Endodermal cell (in vitro differentiated cells): ENCODE results near the gene PDK4. TPM values are rescaled to one million over a fixed set of nuclear protein-coding genes. Genes with fewer than 3 reads are reported as not detected.

Source experiments
- DNase-seq: peaks from one replicate; pipeline ENCODE4 v3.0.0-alpha.2; 2017
- H3K27ac ChIP-seq: 2 replicates; pipeline ENCODE4 v1.5.1; 2013; ENCODE audit warnings: mild to moderate bottlenecking, low read depth, low read length, moderate library complexity
- H3K27me3 ChIP-seq: 2 replicates; pipeline ENCODE4 v1.6.1; 2013; ENCODE audit warnings: mild to moderate bottlenecking, low read length, moderate library complexity; ENCODE audit not compliant: insufficient read depth, control insufficient read depth, poor library complexity, severe bottlenecking
- H3K36me3 ChIP-seq: 2 replicates; pipeline ENCODE4 v1.7.0; 2013; ENCODE audit warnings: mild to moderate bottlenecking, low read length, moderate library complexity; ENCODE audit not compliant: control insufficient read depth, insufficient read depth
- H3K4me1 ChIP-seq: one replicate; pipeline ENCODE4 v1.7.0; 2013; ENCODE audit warnings: low read length; ENCODE audit not compliant: control insufficient read depth, insufficient read depth
- H3K4me3 ChIP-seq: 2 replicates; pipeline ENCODE4 v1.5.1; 2013; ENCODE audit warnings: mild to moderate bottlenecking, low read length, moderate library complexity
- H3K9ac ChIP-seq: 2 replicates; pipeline ENCODE4 v1.6.1; 2013; ENCODE audit warnings: mild to moderate bottlenecking, low read length, moderate library complexity; ENCODE audit not compliant: poor library complexity, severe bottlenecking; ENCODE audit errors: extremely low read depth
- H3K9me3 ChIP-seq: 2 replicates; pipeline ENCODE4 v1.6.1; 2013; ENCODE audit warnings: mild to moderate bottlenecking, low read length, moderate library complexity; ENCODE audit not compliant: control insufficient read depth
- H3K27ac Mint-ChIP-seq: 2 replicates; pipeline ENCODE4 v1.8.0; 2020; ENCODE audit warnings: mixed read lengths
- H3K27me3 Mint-ChIP-seq: 2 replicates; pipeline ENCODE4 v1.8.0; 2021; ENCODE audit warnings: mild to moderate bottlenecking, mixed read lengths; ENCODE audit not compliant: insufficient read depth
- H3K36me3 Mint-ChIP-seq: 2 replicates; pipeline ENCODE4 v1.8.0; 2020; ENCODE audit warnings: low read depth, mixed read lengths
- H3K4me1 Mint-ChIP-seq: 2 replicates; pipeline ENCODE4 v1.8.0; 2020; ENCODE audit warnings: mixed read lengths
- H3K4me3 Mint-ChIP-seq: 2 replicates; pipeline ENCODE4 v1.8.0; 2020; ENCODE audit warnings: mild to moderate bottlenecking, moderate library complexity, mixed read lengths
- H3K9me3 Mint-ChIP-seq: 2 replicates; pipeline ENCODE4 v1.8.0; 2020; ENCODE audit warnings: mild to moderate bottlenecking, mixed read lengths
- WGBS, 2 experiments: methylation state at CpG; one replicate each; pipeline versions ENCODE4 v1.1.5 to v1.1.7; 2013; ENCODE audit warnings: missing lambda C conversion rate in 2 of 2, mixed read lengths in 1 of 2; ENCODE audit not compliant: insufficient coverage in 1 of 2, insufficient read length in 1 of 2; 5-methylcytosine and 5-hydroxymethylcytosine counted together
- total RNA-seq, 2 donors: library from RNA; stranded (reverse); fragmentation: NEBNext Ultra II Directional in 1 of 2; extraction: Animal tissue kit (Norgen Biotek cat#: 25700) in 1 of 2; gene quantifications; 2 replicates in 1 of 2; 3 replicates in 1 of 2; pipeline ENCODE4 v1.2.1, GENCODE V29; 2021
- TF ChIP-seq, protein P1 (sequence below): fragments of 200-600 bp; sonication (generic); conservative IDR thresholded peaks from 2 replicates; pipeline ENCODE4 v1.5.0; 2021; ENCODE audit warnings: antibody characterized with exemption, mild to moderate bottlenecking

PDK4 gene
- total RNA-seq, 2 donors from 2014 or later: 0.42 to 0.73 TPM

DNA sequence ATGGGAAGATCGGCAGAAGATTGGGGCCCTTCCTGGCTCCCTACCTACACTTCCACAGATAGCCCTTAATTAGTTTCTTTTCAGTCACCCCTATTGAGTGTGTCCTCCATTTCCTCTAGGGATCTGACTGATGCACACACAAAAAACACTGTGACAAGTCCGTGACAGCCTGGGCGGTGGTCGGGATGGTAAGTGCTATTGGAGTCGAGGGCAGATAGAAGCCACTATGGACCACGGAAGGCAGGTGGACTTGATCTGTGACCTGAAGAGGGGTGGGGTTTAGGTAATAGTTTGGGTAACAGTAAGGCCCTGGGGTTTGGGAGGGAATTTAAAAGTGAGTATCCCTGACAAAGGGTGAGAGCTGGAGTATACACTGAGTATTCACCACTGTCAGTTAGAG is 53.0 kb downstream of the PDK4 start:
- Histone ChIP-seq H3K9ac (no peak overlapping the region), H3K27ac (no peak overlapping the region), H3K4me3 (no peak overlapping the region), H3K36me3 (no peaks in the 10 kb centered on the region), H3K27me3 (peaks cover 9% of the 10 kb centered on the region), H3K4me1 (peaks cover 4% of the 10 kb centered on the region), H3K9me3 (no peaks in the 10 kb centered on the region)
- peaks cover 15% of the 10 kb centered on the region for H3K27me3 Mint-ChIP-seq
- no peak overlapping the region for H3K27ac Mint-ChIP-seq
- H3K4me1 Mint-ChIP-seq: peaks cover 14% of the 10 kb centered on the region
- H3K4me3 Mint-ChIP-seq: no peak overlapping the region
- DNase-seq: no peak
- no peaks in the 10 kb centered on the region for H3K9me3 Mint-ChIP-seq
- 90 to 95% methylated on average over 5 to 6 of the region's 6 CpGs for WGBS, 2 experiments
- no peaks in the 10 kb centered on the region for H3K36me3 Mint-ChIP-seq
- TF ChIP-seq, protein P1, sequence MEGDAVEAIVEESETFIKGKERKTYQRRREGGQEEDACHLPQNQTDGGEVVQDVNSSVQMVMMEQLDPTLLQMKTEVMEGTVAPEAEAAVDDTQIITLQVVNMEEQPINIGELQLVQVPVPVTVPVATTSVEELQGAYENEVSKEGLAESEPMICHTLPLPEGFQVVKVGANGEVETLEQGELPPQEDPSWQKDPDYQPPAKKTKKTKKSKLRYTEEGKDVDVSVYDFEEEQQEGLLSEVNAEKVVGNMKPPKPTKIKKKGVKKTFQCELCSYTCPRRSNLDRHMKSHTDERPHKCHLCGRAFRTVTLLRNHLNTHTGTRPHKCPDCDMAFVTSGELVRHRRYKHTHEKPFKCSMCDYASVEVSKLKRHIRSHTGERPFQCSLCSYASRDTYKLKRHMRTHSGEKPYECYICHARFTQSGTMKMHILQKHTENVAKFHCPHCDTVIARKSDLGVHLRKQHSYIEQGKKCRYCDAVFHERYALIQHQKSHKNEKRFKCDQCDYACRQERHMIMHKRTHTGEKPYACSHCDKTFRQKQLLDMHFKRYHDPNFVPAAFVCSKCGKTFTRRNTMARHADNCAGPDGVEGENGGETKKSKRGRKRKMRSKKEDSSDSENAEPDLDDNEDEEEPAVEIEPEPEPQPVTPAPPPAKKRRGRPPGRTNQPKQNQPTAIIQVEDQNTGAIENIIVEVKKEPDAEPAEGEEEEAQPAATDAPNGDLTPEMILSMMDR: no peak

DNA sequence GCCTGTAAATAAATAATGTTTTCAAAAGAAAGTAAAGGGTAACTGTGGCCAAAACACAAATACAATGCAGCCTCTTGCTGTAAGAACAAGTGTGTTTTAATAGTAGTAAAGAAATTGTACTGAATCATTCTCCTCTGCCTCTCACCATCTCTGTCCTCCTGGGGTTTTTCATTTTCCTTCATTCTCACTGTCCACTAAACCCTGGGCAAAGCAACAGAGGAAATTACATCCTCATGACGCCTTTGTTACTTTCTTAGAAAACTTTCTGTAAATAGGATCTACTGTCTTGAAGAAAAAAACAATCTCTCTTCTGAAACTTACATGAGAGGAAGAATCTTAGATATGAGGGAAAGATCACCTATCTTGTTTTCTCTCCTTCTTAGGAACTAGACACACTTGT is 56.0 kb downstream of the PDK4 start:
- WGBS, 2 experiments: 94 to 100% methylated on average over 1 of the region's 1 CpG

GRCh38 chr7:95539426-95539825 is 56.9 kb downstream of the PDK4 start:
- no peak overlapping the region for H3K4me3 ChIP-seq
- H3K9me3 Mint-ChIP-seq: no peaks in the 10 kb centered on the region
- H3K4me3 Mint-ChIP-seq: no peak overlapping the region
- TF ChIP-seq, protein P1: no peak
- H3K9ac ChIP-seq: no peak overlapping the region
- H3K4me1 Mint-ChIP-seq: peaks cover 11% of the 10 kb centered on the region
- peaks cover 23% of the 10 kb centered on the region for H3K27me3 Mint-ChIP-seq
- no peak for DNase-seq
- no peak overlapping the region for H3K27ac ChIP-seq
- H3K4me1 ChIP-seq: peaks cover 5% of the 10 kb centered on the region
- H3K27me3 ChIP-seq: peaks cover 12% of the 10 kb centered on the region
- no peaks in the 10 kb centered on the region for H3K36me3 ChIP-seq
- no peaks in the 10 kb centered on the region for H3K9me3 ChIP-seq
- H3K36me3 Mint-ChIP-seq: no peaks in the 10 kb centered on the region
- no peak overlapping the region for H3K27ac Mint-ChIP-seq

More for the DNA sequence above, 56.0 kb downstream of the PDK4 start:
- no peaks in the 10 kb centered on the region for H3K9me3 Mint-ChIP-seq
- H3K4me1 Mint-ChIP-seq: peaks cover 12% of the 10 kb centered on the region
- no peak overlapping the region for H3K27ac ChIP-seq
- H3K27me3 Mint-ChIP-seq: peaks cover 21% of the 10 kb centered on the region
- H3K27me3 ChIP-seq: peaks cover 6% of the 10 kb centered on the region
- H3K4me3 ChIP-seq: no peak overlapping the region
- no peaks in the 10 kb centered on the region for H3K9me3 ChIP-seq
- no peak overlapping the region for H3K27ac Mint-ChIP-seq
- H3K9ac ChIP-seq: no peak overlapping the region
- H3K36me3 ChIP-seq: no peaks in the 10 kb centered on the region
- TF ChIP-seq, protein P1: no peak
- H3K36me3 Mint-ChIP-seq: no peaks in the 10 kb centered on the region
- no peak for DNase-seq
- H3K4me1 ChIP-seq: peaks cover 5% of the 10 kb centered on the region
- no peak overlapping the region for H3K4me3 Mint-ChIP-seq
